ACC112 (cell line): ENCODE data around the gene IPO13.

Experiments used
- H2AFZ ChIP-seq: fragments of 200-600 bp; sonication (generic); one replicate; pipeline ENCODE4 v1.6.0; 2017; ENCODE audit warnings: antibody characterized with exemption, low read length; ENCODE audit not compliant: unreplicated experiment
- H3K27ac ChIP-seq: fragments of 200-600 bp; sonication (generic); 2 replicates; pipeline ENCODE4 v1.5.1; 2014; ENCODE audit warnings: low read depth, mild to moderate bottlenecking, antibody characterized with exemption, low read length, moderate library complexity
- H3K27me3 ChIP-seq: fragments of 200-600 bp; sonication (generic); 2 replicates; pipeline ENCODE4 v1.6.1; 2014; ENCODE audit warnings: mild to moderate bottlenecking, antibody characterized with exemption, low read length, moderate library complexity, mixed read lengths; ENCODE audit not compliant: insufficient read depth
- H3K36me3 ChIP-seq: fragments of 200-600 bp; sonication (generic); 2 replicates; pipeline ENCODE4 v1.6.1; 2016; ENCODE audit warnings: mild to moderate bottlenecking, antibody characterized with exemption, low read length, moderate library complexity, mixed read lengths; ENCODE audit not compliant: insufficient read depth
- H3K4me1 ChIP-seq: fragments of 200-600 bp; sonication (generic); one replicate; pipeline ENCODE4 v1.6.1; 2016; ENCODE audit warnings: low read length, mixed read lengths; ENCODE audit not compliant: insufficient read depth, unreplicated experiment, control insufficient read depth
- H3K4me3 ChIP-seq: fragments of 200-600 bp; sonication (generic); 2 replicates; pipeline ENCODE4 v1.5.1; 2014; ENCODE audit warnings: mild to moderate bottlenecking, low read depth, low read length
- H3K79me2 ChIP-seq: fragments of 200-600 bp; sonication (generic); one replicate; pipeline ENCODE4 v1.6.0; 2016; ENCODE audit warnings: low read length; ENCODE audit not compliant: control insufficient read depth, unreplicated experiment, insufficient read depth

The IPO13 gene

GRCh38 chr1:43946236-43947060 lies at the start of gene IPO13:
Gene IPO13, plus strand, starts transcription at chr1:43946950. Its CDS starts 651 bp downstream, at chr1:43947601.
- peak within 1 kb of the TSS; percentile 86 for H3K27ac ChIP-seq
- peaks cover 25% of the 10 kb centered on the region for H3K79me2 ChIP-seq
- peaks cover 19% of the 10 kb centered on the region for H3K4me1 ChIP-seq
- H3K36me3 ChIP-seq, result no peaks in the 10 kb centered on the region; the same call in 1 of the 2 replicates
- H3K4me3 ChIP-seq, result peak within 1 kb of the TSS; percentile 82
- H2AFZ ChIP-seq, result peak within 1 kb of the TSS; percentile 61
- no peaks in the 10 kb centered on the region for H3K27me3 ChIP-seq

GRCh38 chr1:43898981-43899380 lies 47.8 kb upstream of the IPO13 start:
- Histone ChIP-seq H3K79me2 (no peaks in the 10 kb centered on the region), H3K27me3 (no peaks in the 10 kb centered on the region), H3K4me1 (no peaks in the 10 kb centered on the region), H3K4me3 (no peak overlapping the region), H3K36me3 (peaks cover 7% of the 10 kb centered on the region; the same call in 1 of the 2 replicates), H2AFZ (no peak overlapping the region), H3K27ac (no peak overlapping the region)

- no peaks in the 10 kb centered on the region for H3K4me1 ChIP-seq
- no peaks in the 10 kb centered on the region for H3K27me3 ChIP-seq
- no peak overlapping the region for H3K4me3 ChIP-seq
- H2AFZ ChIP-seq, result no peak overlapping the region
- no peak overlapping the region for H3K27ac ChIP-seq
- H3K79me2 ChIP-seq, result no peaks in the 10 kb centered on the region
- H3K36me3 ChIP-seq, result no peaks in the 10 kb centered on the region
These were observed 46.4 kb upstream of the IPO13 start for GRCh38 chr1:43900386-43900785.

GRCh38 chr1:43901196-43901961 lies 45.4 kb upstream of the IPO13 start:
- Histone ChIP-seq H3K27ac (no peak overlapping the region), H3K4me1 (no peaks in the 10 kb centered on the region), H3K27me3 (no peaks in the 10 kb centered on the region), H2AFZ (no peak overlapping the region), H3K36me3 (no peaks in the 10 kb centered on the region), H3K79me2 (no peaks in the 10 kb centered on the region), H3K4me3 (no peak overlapping the region)

GRCh38 chr1:43902058-43902831 lies 44.5 kb upstream of the IPO13 start:
- H3K36me3 ChIP-seq, result no peaks in the 10 kb centered on the region
- H3K4me1 ChIP-seq, result no peaks in the 10 kb centered on the region
- no peak overlapping the region for H3K4me3 ChIP-seq
- no peak overlapping the region for H3K27ac ChIP-seq
- no peaks in the 10 kb centered on the region for H3K27me3 ChIP-seq
- no peak overlapping the region for H2AFZ ChIP-seq
- no peaks in the 10 kb centered on the region for H3K79me2 ChIP-seq

- Histone ChIP-seq H3K4me1 (no peaks in the 10 kb centered on the region), H2AFZ (no peak overlapping the region), H3K4me3 (no peak overlapping the region), H3K27me3 (no peaks in the 10 kb centered on the region), H3K79me2 (no peaks in the 10 kb centered on the region), H3K27ac (no peak overlapping the region), H3K36me3 (no peaks in the 10 kb centered on the region)
These were observed 41.8 kb upstream of the IPO13 start for GRCh38 chr1:43904660-43905551.

- H3K27ac ChIP-seq, result no peak overlapping the region
These were observed 38.5 kb upstream of the IPO13 start for GRCh38 chr1:43908226-43908625.

GRCh38 chr1:43908858-43909257 lies 37.9 kb upstream of the IPO13 start:
- Histone ChIP-seq H2AFZ (no peak overlapping the region), H3K36me3 (no peaks in the 10 kb centered on the region), H3K79me2 (no peaks in the 10 kb centered on the region), H3K27me3 (no peaks in the 10 kb centered on the region), H3K4me1 (no peaks in the 10 kb centered on the region), H3K27ac (no peak overlapping the region), H3K4me3 (no peak overlapping the region)

More at GRCh38 chr1:43908226-43908625, 38.5 kb upstream of the IPO13 start:
- Histone ChIP-seq H3K4me3 (no peak overlapping the region), H3K27me3 (no peaks in the 10 kb centered on the region), H2AFZ (no peak overlapping the region), H3K79me2 (no peaks in the 10 kb centered on the region), H3K4me1 (no peaks in the 10 kb centered on the region), H3K36me3 (no peaks in the 10 kb centered on the region)

- H3K4me1 ChIP-seq, result no peaks in the 10 kb centered on the region
- no peak overlapping the region for H3K27ac ChIP-seq
- H2AFZ ChIP-seq, result no peak overlapping the region
- no peaks in the 10 kb centered on the region for H3K79me2 ChIP-seq
- no peaks in the 10 kb centered on the region for H3K27me3 ChIP-seq
- no peaks in the 10 kb centered on the region for H3K36me3 ChIP-seq
- no peak overlapping the region for H3K4me3 ChIP-seq
These were observed 36.4 kb upstream of the IPO13 start for GRCh38 chr1:43910343-43910742.

- H3K27ac ChIP-seq, result no peak overlapping the region
- no peak overlapping the region for H3K4me3 ChIP-seq
- H2AFZ ChIP-seq, result no peak overlapping the region
- no peaks in the 10 kb centered on the region for H3K27me3 ChIP-seq
- no peaks in the 10 kb centered on the region for H3K79me2 ChIP-seq
- no peaks in the 10 kb centered on the region for H3K4me1 ChIP-seq
- H3K36me3 ChIP-seq, result no peaks in the 10 kb centered on the region
These were observed 34.1 kb upstream of the IPO13 start for GRCh38 chr1:43912607-43913006.
